GM04503 (cell line): ENCODE results near the gene ESM1.
"Not testable (repeated sequence)": the region's sequence is repeated elsewhere in the genome, so short reads cannot be mapped to it uniquely, and the experiment has no call there.

ENCODE experiments used
- DNase-seq: peaks from one replicate; pipeline ENCODE4 v3.0.0-alpha.2; 2012; ENCODE audit warnings: low read depth

The ESM1 gene

GRCh38 chr5:54985301-54986268 is at the start of gene ESM1:
ESM1 (minus strand) TSS chr5:54985593; CDS start chr5:54985517, 76 bp downstream.
- peak; percentile 61 for DNase-seq

- DNase-seq, result no peak
These were observed 48.2 kb upstream of the ESM1 start for GRCh38 chr5:55033568-55033967.

GRCh38 chr5:55031492-55031891 is 46.1 kb upstream of the ESM1 start:
- no peak for DNase-seq

GRCh38 chr5:55030676-55031369 is 45.4 kb upstream of the ESM1 start:
- DNase-seq, result no peak

- DNase-seq, result no peak
These were observed 44.8 kb upstream of the ESM1 start for GRCh38 chr5:55030220-55030619.

GRCh38 chr5:55027595-55027994 is 42.2 kb upstream of the ESM1 start:
- no peak for DNase-seq

GRCh38 chr5:55022450-55022849 is 37.1 kb upstream of the ESM1 start:
- no peak for DNase-seq

GRCh38 chr5:55021821-55022220 is 36.4 kb upstream of the ESM1 start:
- no peak for DNase-seq

- DNase-seq, result no peak
These were observed 36.0 kb upstream of the ESM1 start for GRCh38 chr5:55021410-55021809.

GRCh38 chr5:55010149-55010548 is 24.8 kb upstream of the ESM1 start:
- not testable (repeated sequence) for DNase-seq

GRCh38 chr5:55004729-55005128 is 19.3 kb upstream of the ESM1 start:
- DNase-seq, result no peak

- no peak for DNase-seq
These were observed 18.2 kb upstream of the ESM1 start for GRCh38 chr5:55003432-55004065.

- DNase-seq, result not testable (repeated sequence)
These were observed 16.8 kb upstream of the ESM1 start for GRCh38 chr5:55002166-55002565.

- DNase-seq, result no peak
These were observed 11.7 kb upstream of the ESM1 start for GRCh38 chr5:54997081-54997480.

GRCh38 chr5:54996466-54996865 is 11.1 kb upstream of the ESM1 start:
- DNase-seq, result no peak

- DNase-seq, result no peak
These were observed 9.8 kb upstream of the ESM1 start for GRCh38 chr5:54995168-54995567.

GRCh38 chr5:54994628-54995027 is 9.2 kb upstream of the ESM1 start:
- no peak for DNase-seq

- DNase-seq, result no peak
These were observed 7.9 kb upstream of the ESM1 start for GRCh38 chr5:54993318-54993717.

- DNase-seq, result no peak
These were observed 6.0 kb upstream of the ESM1 start for GRCh38 chr5:54991416-54991815.

GRCh38 chr5:54990841-54991258 is 5.5 kb upstream of the ESM1 start:
- peak; percentile 71 for DNase-seq

- no peak for DNase-seq
These were observed 3.4 kb upstream of the ESM1 start for GRCh38 chr5:54988817-54989216.

GRCh38 chr5:54988218-54988617 is 2.8 kb upstream of the ESM1 start:
- no peak for DNase-seq

GRCh38 chr5:54986269-54986654 is 869 bp upstream of the ESM1 start:
- no peak for DNase-seq
